HG03139 (cell line): ENCODE data around the gene POLR2J.
"Not testable (repeated sequence)": the region's sequence is repeated elsewhere in the genome, so short reads cannot be mapped to it uniquely, and the experiment has no call there.

ENCODE experiments used
- ATAC-seq: cut with Tn5 transposase; IDR thresholded peaks from one replicate; pipeline ENCODE4 v1.9.1; 2021; ENCODE audit not compliant: unreplicated experiment

The POLR2J gene

GRCh38 chr7:102467581-102468477, 10.9 kb downstream of the POLR2J start:
- no peak for ATAC-seq

DNA sequence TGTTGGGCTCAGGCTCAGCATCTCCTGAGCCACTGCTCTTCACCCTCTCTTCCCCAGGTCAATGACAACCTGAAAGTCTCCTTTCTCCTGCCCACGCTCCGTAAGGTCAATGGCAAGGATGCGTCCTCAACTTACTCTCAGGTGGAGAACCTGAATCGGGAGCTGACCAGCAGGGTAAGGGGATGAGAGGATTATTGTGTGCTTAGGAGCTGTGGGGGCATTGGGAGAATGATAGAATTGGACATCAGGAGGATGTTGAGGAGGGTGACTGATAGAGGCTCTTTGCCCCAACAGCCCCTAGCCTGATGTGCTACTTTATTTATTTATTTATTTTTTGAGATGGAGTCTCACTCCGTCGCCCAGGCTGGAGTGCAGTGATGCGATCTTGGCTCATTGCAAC, 12.6 kb downstream of the POLR2J start:
- no peak for ATAC-seq

DNA sequence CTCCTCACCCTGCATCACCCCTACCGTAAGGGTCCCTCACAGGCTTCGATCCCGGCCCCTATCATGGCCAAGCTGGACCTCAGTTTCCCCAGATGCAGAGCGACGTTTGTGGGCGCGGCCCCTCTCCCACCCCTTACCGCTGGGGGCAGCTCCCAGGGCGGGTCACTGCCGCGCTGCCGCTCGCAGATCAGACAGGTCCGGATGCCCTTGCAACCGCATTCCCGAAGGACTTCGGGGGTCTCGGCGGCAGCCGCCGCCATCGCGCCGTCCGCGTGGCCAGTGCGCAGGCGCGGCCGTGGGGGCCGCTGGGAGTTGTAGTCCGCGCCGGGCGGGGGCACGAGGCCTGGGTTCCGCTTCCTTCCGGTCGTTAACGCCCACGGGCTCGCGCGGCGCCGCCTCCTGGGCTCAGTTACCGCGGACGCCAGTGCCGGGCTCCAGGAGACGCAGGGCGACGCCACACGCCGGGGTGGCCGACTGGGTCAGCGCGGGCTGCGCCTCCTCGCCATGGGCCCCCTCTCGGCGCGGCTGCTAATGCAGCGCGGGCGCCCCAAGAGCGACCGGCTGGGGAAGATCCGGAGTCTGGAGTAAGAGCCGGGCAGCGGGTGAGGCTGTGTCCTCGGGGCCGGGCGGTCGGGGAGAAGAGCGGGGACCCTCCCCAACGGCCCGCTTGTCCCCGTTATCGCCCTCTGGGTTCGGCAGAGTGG, 14.0 kb downstream of the POLR2J start, which contains the start of the genes ALKBH4 and LRWD1:
TSS of gene ALKBH4 (minus strand) at position 287 of the 704 bp plus-strand sequence. CDS start at position 260, 27 bp downstream.
TSS of gene LRWD1 (plus strand) at position 408 of the 704 bp plus-strand sequence. CDS start at position 505, 97 bp downstream.
- peak; percentile 86 for ATAC-seq

DNA sequence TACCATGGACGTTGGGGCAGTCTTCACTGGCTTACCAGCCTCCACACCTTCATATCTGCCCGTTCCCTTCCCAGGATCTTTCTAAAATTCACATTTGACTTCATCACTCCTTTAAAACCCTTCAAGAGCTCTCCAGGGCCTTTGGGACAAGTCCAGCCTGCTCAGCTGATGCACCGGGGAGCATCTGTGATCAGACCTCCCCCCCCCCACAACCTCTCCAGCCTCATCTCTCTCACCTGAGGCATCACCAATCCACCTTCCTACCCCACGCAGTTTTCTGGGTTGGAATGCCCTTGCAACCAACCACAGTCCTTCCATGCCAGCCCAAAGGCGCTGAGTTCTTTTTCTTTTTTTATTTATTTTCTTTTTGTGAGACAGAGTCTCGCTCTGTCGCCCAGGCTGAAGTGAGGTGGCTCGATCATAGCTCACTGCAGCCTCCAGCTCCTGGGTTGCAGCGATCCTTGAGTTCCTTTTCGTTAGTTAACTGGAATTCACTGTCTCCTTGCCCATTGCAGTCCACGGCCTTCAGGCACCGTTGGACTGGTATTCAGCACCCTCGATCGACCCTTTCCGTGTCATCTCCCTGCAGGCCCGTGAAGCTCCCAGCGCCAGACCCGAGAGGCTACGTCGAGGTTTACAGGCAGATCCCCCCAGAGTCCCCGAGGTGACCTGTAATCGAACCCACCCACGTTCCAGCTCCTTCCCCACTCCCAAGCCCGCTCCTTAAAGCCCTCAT, 14.7 kb downstream of the POLR2J start:
- ATAC-seq, result no peak

GRCh38 chr7:102460467-102460866, 18.3 kb downstream of the POLR2J start:
- ATAC-seq, result no peak

DNA sequence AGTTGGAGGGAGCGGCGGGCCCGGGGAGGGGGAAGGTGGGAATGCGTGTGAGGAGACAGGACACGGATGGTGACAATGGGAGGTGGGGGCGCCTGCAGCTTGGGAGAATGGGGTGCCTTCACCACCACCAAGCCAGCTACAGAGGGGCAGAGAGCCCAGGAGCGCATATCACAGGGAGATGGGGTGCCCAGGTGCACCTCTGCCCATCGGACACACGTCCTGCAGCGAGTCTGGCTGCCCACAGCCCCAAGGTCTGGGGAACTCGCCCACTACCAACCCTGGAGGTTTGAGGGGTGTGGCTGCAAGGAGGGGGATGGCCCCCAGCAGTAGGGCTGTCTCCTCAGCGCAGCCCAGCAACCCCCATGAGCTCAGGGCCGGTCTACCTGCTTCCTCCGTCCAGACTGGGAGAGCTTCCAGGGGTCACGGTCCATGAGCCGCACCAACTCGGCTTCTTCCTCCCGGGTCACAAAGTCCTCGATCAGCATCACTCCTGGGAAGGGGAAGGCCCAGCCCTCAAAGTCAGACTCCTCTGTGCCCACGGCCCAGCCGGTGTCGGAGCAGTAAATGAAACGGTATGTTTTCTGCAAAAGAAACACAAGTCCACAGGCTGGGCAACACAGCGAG, 19.4 kb downstream of the POLR2J start:
- no peak for ATAC-seq

- ATAC-seq, result no peak
Observed at GRCh38 chr7:102457352-102457924, 21.3 kb downstream of the POLR2J start.

GRCh38 chr7:102456327-102456726, 22.4 kb downstream of the POLR2J start:
- no peak for ATAC-seq

DNA sequence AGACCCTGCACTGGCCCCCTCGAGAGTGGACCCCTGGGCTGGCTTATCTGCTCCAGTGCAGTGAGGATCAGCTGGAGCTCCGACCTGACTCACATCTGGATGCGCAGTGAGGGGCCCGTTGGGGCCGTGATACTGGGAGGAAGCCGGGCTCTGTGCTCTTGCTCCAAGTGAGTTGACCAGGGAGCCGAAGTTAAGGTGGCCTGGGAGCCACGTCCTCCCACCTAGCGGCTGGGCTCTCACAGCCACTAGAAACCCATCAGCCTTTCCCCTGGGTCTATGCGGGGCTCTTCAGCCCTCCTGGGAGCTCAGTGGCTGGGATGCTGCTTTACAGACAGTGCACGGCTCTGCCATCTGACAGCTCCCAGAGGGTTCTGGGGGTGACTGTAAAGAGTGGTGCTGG, 23.1 kb downstream of the POLR2J start:
- ATAC-seq, result no peak

DNA sequence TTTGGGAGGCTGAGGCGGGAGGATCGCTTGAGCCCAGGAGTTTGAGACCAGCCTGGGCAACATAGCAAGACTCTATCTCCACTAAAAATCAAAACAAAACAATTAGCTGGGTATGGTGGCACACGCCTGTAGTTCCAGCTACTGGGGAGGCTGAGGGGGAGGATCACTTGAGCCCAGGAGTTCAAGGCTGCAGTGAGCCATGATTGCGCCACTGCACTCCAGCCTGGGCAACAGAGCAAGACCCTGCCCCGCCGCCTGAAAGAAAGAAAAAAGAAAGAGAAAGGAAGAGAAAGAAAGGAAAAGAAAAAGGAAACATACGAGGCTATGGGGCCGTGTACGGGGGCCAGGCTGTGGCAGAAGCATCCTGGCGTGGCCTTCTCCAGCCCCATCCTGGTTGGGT, 23.8 kb downstream of the POLR2J start:
- not testable (repeated sequence) for ATAC-seq

DNA sequence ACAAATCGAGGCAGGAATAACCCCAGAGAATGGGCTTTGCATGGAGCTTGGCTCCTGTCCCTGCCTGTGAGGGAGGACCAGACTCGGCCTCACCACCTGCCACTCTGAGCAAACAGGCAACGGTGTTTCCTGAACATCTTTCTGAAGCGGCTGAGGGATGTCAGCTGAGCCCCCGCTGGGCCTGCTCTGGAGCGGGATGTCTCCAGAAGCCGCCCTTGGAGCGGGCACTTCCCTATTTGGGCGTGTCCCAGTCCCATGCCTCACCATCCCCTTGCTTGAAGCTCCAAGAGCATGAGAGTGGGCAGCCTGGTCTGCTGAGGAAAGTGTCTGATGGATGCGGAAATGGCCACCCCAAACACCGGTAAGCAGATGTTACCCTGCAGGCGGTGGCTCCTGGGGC, 24.3 kb downstream of the POLR2J start:
- no peak for ATAC-seq

- no peak for ATAC-seq
Observed at GRCh38 chr7:102453319-102453718, 25.4 kb downstream of the POLR2J start.

GRCh38 chr7:102452451-102452850, 26.3 kb downstream of the POLR2J start:
- ATAC-seq, result no peak

- ATAC-seq, result no peak
Observed at GRCh38 chr7:102451371-102452054, 27.2 kb downstream of the POLR2J start.

DNA sequence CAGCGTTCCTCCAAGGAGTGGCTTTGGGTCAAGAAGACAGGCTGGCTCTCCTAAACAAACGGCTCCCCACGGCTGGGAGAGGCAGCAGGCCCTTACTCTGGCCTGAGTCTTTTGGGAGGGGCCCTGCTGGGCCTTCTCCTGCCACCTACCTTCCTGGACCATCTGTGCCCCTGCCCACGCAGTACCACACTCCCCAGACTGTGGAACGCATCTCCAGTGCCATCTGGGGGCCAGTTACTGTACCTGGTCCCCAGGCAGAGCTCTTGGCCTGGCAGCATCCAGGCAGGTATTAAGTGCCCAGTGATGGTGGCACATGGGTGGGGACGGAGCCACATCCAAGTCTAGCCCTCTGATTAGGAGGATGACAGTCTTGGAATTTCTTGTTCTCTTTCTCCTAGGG, 28.5 kb downstream of the POLR2J start:
- ATAC-seq, result no peak

- no peak for ATAC-seq
Observed at GRCh38 chr7:102449136-102449535, 29.6 kb downstream of the POLR2J start.

DNA sequence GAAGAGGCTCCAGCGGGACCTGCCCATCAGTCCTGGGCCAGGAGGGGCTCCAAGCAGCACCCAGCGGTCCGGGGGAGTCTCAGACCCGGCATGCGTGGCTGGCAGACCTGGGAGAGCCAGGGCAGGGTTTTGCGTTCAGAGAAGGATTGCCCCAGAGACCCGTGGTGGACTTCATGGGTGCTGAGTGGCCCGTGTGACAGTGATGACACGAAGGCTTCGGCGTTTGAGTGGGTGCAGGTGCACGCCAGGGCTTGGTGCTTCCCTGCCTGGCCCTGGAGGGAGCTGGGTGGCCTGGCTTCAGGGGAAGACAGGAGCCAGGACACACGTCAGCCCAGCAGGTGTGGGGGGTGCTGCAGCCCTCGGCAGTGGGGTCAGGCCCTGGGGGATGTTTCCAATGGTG, 31.4 kb downstream of the POLR2J start:
- no peak for ATAC-seq

- no peak for ATAC-seq
Observed at GRCh38 chr7:102446387-102447156, 32.1 kb downstream of the POLR2J start.

- no peak for ATAC-seq
Observed at GRCh38 chr7:102445674-102446071, 33.0 kb downstream of the POLR2J start.
